AML-193 (cell line): Measurements from ENCODE around the gene PIGA.
A peak's percentile ranks its signal among the peaks of the same experiment; 100 is the strongest.
"Not testable (repeated sequence)": the region's sequence is repeated elsewhere in the genome, so short reads cannot be mapped to it uniquely, and the experiment has no call there.

ENCODE experiments used
- DNase-seq, 2 experiments: peaks; one replicate each; lab custom pipeline; 2025; lab: John Stamatoyannopoulos, UW

The PIGA gene

DNA sequence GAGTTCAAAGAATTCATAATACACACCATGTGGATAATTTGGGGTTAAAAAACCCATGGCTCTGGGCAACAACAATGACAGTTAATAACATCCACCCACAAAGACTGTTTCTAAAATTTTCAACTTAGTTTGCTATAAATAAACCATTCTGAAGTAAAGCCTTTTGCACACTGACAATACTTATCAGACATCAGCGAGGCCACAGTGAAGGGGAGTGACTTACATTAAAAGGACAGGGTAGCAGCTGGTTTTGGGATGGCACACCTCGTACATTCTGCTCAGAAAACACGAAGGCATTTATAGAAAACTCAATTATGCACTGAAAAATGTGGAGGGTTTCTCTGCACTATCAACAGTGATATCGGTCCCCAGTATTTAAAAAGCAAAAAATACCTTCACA is 15.0 kb downstream of the PIGA start:
- DNase-seq = no peak

DNA sequence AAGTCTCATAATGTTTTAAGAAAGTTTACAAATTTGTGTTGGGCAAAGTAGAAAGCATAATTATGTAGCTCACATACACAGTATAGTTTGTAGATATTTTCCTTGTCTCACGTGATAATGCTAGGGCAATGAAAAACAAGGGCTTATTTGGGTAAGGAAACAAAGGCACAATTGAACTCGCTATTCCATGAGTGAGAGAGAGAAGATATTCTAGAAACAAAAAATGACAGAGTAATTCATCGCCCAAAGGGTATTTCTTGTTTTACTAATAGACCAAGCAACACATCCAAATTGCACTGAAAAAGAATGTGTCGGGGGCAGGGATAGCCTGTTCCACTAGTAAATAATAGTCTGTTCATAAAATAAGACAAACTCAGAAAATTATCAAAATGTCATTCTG is 16.2 kb downstream of the PIGA start:
- DNase-seq = no peak

DNA sequence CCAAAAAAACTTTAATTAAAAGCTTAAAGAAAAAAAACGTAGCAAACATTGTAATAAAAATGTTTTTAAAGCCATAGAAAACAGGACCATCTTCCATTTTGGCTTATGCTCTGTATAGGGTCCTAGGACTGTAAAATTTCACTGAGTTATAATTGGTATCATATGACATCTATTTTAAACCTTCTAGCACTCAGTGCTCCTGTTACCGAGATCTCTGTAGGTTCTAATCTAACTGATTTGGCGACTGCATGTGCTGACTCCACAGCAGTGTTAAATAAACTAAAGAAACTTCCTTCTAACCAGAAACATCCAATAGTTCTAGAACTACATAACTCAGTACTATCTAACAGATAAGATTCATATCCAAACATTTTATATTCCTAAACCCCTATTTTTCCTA is 19.8 kb downstream of the PIGA start, which contains the start of gene ASB11:
Gene ASB11 (minus strand): TSS at position 132 of the 400 bp plus-strand sequence. CDS start 35 bp downstream, at position 97.
- DNase-seq = no peak

DNA sequence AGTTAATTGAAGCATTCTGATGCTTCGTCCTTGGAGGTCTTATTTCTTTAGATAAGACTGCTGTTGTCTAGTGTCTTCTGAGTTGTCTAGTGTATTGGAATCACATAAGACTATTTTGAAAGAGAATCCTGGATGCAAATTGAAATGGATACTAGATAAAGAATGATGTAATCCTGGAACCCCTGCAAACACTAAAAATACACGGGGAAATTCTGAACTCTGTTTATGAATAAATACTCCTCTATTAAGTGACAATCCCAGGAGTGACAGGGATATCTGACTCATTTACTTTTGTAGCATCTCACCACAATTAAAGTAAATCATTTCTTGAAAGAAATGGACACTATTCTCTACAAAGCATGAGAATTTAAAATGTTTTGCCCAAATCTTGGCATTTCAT is 20.9 kb downstream of the PIGA start:
- DNase-seq = no peak

DNA sequence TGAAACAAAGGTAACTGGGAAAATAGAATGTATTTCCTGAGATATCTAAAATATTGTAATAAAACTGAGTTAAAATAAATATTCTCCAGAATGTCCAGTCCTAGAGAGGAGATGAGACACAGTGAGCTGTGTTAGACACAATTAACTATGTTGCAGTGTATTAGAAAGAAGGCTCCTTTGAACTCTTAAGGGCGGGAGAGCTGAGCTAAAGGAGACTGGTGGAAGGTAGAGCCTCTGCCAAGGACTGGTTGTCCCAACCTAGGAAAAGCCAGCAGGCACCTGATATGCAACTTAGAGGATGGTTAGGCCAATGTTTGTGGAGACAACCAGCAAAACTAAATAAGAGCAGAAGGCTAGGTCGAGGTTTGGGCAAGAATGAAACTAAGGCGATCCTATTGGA is 24.2 kb downstream of the PIGA start:
- DNase-seq = no peak

DNA sequence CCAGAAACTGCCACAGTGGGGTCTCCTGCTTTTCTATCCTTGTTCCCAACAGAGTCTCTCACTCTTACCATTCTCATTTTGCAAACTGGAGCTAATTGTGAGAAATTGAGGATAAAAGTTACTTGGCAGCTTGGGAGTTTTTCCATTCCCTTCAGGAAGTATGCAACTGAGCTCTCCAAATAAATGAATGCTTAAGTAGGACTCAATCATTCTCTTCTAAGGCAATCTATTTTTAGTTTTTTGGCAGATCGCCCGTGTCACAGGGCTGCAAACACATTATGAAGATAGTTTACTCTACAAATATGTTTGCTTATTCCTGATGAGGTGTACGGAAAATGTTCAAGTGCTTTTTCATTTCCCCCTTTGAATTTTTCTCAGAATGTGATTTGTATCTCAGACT is 25.2 kb downstream of the PIGA start:
- no peak for DNase-seq

DNA sequence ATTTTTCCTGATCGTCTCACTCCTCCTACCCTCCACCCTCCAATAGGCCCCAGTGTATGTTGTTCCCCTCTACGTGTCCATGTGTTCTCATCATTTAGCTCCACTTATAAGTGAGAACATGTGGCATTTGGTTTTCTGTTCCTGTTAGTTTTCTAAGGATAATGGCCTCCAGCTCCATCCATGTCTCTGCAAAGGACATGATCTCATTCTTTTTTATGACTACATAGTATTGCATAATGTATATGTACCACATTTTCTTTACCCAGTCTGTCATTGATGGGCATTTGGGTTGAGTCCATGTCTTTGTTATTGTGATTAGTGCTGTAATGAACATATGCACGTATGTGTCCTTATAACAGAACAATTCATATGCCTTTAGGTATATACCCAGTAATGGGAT is 29.4 kb downstream of the PIGA start:
- DNase-seq = not testable (repeated sequence)

DNA sequence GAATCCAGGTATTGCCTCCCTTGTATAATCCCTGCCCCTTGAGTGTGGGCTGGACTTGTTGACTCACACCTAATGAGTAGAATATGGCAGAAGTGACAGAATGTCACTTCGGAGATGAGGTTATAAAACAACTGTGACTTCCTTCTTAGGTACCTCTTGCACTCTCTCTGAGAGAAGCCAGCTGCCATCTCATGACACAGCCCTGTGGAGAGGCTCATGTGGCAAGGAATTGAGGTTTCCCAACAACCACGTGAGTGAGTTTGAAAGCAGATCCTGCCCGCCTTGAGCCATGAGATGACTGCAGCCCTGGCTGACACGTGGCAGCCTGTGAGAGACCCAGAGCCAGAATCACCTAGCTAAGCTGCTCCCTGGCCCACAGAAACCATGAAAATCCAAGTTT is 33.4 kb downstream of the PIGA start:
- DNase-seq = peak; percentile 53 to 57

DNA sequence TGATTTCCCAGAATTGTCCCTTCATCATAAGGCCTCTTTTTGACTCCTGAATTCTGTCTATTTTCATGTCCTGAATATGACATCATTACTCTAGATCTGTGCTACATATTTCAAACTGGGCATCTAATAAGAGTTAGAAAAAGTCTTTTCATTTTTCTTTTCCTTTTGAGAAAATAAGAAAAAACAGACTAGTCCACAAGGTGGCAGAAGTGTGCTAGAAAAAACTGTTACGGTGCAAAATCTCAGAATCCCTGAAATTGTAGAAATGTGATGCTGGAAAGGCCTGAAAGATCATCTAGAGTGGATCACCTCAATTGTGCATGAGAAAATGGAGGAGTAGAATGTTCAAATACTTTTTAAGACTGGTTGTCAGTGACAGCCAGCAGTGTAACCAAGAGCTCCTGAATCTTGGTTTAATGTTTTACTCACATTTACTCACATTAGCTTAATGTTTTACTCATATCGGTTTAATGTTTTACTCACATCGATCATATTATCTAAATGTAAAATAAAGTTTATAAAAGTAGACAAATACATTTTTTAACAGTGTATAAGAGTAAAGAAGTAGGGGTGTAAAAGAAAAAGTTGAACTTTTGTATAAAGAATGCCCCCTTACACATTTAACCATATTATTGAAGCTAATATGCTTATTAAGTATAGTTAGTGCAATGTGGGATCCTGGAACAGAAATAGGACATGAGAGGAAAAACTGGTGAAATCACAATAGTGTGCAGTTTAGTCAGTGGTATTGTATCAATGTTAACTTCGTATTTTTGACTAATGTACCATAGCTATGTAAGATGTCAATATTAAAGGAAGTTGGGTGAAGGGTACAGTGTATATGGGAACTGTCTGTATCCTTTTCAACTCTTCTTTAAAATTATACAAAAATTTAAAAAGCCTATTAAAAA is 35.1 kb downstream of the PIGA start:
- peak; percentile 26 to 39 for DNase-seq

DNA sequence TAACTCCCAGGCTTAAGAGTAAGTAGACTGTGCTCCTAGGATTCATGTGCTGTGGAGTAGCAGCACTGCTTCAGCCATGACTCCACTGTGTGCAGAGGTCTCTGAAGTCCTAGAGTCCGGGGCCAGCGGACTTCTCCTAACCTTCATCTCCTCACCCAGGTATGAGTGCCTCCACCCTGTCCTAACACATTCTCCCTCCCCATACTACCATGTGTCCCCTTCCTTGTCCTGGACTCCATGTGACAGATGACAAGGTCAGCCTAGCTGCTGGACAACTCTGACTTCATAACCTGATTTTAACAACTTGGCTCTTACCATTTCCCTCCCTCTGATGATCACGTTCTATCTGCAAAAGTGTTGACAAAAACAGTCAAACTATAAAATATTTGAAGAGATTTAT is 36.5 kb downstream of the PIGA start:
- DNase-seq = no peak

DNA sequence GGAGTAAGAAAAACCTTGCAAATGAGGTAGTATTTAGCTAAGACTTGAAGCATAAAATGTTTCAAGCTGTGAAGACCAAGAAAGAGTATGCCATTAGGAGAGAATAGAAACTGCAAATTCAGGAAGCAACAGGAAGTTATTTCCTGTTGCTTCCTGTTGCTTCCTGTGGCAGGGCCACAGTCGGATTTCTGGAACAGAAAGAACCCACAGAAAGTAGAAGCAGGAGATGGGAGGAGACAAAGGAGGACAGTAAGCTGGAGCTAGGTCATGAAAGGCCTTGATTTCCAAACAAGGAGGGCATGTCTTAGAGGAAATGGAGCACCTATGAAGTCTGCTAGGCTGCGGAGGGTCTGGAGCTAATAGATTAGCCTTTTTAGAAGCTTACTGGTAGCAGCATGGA is 37.1 kb downstream of the PIGA start:
- no peak for DNase-seq

DNA sequence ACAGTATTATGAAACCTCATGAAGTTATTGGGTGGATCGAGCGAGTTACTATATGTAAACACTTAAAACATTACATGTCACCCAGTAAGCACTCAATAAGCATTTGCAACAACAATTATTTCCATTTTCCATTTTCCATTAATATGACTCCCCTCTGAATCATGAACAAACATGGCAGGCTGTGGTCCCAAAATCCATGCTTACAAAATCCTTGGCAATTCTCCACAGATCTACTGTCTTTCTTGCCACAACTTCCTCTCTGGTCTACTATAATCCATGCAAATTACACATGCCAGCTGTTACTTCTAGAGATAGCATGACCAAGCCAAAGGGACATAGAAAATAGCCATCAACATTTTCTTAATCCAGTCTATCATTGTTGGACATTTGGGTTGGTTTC is 41.9 kb downstream of the PIGA start:
- peak in 1 of 2 experiments; percentile 2 for DNase-seq

DNA sequence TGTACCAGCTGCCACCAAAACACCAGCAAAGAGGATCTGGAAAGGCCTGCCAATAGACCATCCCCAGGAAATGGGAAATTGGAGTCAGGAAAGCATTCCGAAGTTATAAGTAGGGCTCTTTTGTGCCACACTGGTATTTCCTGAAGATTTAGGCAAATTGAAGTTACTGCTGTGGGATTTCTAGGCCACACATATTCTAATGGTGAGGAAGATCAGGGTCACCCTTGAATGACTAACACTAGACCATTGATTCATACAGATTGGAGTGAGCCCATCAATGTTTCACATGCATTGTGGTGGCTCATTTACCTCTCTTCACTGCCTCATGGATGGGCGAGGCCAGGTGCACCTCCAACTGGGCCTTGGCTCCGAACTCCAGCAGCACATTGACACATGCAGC is 42.5 kb downstream of the PIGA start:
- no peak for DNase-seq

DNA sequence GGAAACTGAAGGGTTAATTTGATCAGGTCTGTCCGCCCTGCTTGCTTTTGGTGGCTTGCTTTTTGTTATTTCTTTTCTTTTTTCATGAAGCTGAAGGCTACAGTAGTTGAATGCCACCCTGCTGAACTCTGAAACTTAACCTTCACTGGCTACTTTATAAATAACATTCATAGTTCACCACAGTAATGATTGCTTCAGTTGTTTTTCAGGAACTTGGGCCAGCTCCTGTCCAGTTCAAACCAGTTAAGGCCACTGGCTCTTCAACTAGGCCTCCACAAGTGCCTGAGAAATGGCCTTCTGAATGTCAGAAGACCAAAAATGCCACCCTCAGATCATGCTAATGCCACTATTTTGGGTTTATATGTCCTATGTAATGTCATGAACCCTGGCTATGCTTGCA is 57.7 kb downstream of the PIGA start:
- no peak for DNase-seq

DNA sequence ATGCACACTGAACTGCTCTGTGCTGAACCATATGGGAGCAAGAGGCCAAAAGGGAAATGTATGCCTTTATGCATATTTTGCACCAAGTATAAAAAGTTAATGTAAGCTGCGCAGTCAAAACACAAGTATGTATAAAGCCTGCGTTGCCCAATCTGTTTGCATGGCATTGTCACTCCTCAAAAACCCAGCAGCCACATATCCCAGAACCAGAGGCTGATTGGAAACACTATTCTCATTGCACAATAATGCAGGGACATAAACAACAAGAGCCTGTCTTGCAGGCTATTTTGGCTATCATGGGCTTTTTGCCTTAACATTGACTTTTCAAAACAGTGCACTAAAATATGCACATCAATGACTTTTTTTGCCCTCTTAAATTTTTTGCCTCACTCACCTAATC is 60.4 kb downstream of the PIGA start:
- DNase-seq = no peak

DNA sequence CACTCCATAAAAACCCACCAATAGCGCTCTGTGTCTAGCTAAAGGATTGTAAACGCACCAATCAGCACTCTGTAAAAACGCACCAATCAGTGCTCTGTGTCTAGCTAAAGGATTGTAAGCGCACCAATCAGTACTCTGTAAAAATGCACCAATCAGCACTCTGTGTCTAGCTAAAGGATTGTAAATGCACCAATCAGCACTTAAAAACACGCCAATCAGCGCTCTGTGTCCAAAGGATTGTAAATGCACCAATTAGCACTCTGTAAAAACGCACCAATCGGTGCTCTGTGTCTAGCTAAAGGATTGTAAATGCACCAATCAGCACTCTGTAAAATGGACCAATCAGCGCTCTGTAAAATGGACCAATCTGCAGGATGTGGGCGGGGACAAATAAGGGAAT is 62.0 kb downstream of the PIGA start:
- DNase-seq = not testable (repeated sequence)

DNA sequence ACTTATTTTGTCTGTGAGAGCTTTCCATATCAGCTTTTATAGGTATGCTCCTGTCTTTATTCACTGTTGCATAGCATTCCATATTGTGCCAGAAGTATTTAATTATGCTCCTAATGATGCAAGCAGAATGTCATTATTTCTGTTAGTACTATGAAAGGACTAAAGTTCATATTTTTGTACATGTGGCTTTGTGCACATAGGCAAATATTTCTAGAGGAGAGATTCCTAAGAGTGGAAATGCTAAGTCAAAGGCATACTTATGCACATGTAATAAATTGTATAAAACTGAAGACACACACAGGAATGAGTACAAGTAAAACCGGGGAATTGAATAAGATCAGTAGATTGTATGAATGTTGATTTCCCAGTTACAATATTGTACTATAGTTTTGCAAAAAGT is 63.6 kb downstream of the PIGA start:
- no peak for DNase-seq

DNA sequence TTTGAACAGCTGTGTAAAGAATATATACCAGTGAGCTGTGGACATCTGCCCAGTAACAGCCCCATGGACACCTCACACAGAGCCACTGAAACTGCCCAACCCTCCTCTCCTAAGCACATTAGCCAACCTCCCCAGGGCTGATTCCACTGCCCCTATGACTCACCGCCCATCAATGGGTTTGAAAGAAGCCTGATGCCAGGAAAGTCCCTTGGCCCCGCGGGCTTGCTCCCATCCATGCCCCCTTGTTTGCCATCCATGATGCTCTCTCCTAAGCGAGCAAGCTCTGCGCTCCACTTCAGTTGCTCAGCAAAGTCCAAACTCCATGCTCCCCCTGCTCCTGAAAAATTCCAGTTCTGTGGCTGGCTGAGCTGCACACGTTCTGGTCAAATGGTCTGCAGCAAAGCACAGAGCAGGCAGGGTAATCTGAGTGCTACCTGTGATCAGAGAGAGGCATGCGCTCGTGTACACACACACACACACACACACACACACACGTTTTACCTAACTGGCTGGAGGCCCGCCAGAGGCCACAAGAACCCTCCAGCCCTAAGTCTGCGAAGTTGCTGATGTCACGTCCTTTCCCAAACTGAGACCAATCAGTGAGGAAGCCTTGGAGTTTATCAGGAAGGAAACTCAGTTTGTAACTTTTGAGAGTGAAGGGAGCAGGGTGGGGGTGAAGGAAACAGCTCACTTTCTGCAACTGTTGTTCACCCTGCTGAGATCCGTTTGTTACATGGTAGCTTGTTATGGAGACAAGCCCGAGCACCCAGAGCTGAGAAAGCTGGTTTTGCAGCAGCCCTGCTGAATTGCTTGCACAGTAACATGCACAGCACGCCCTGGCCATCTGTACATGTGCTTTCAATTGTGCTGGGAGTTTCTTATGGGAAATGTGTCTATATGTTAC is 65.5 kb downstream of the PIGA start, which contains the start of gene ASB9:
Gene ASB9 (minus strand): TSS at position 466 of the 904 bp plus-strand sequence. CDS start 209 bp downstream, at position 257.
- peak; percentile 55 to 57 for DNase-seq
